HEK293 (cell line): Measurements from ENCODE around the gene ZCWPW1.

Experiments
- ZNF24 ChIP-seq: fragments of 450-650 bp; formaldehyde crosslinking; IDR thresholded peaks from 2 replicates; pipeline ENCODE4 v1.5.1; 2016; ENCODE audit warnings: missing biosample characterization, missing genetic modification characterization
- ZNF629 ChIP-seq: fragments of 450-650 bp; formaldehyde crosslinking; IDR thresholded peaks from 2 replicates; pipeline ENCODE4 v1.5.1; 2017; ENCODE audit warnings: missing biosample characterization, missing genetic modification characterization
- ZNF707 ChIP-seq: fragments of 450-650 bp; formaldehyde crosslinking; IDR thresholded peaks from 2 replicates; pipeline ENCODE4 v1.5.1; 2016; ENCODE audit warnings: missing biosample characterization, missing genetic modification characterization
- TF ChIP-seq, protein P1 (sequence below): fragments of 450-650 bp; formaldehyde crosslinking; IDR thresholded peaks from 2 replicates; pipeline ENCODE4 v1.5.1; 2016; ENCODE audit warnings: missing biosample characterization, missing genetic modification characterization
- TF ChIP-seq, protein P2 (sequence below): fragments of 450-650 bp; formaldehyde crosslinking; IDR thresholded peaks from 2 replicates; pipeline ENCODE4 v1.5.1; 2017; ENCODE audit warnings: missing biosample characterization, missing genetic modification characterization
- TF ChIP-seq, protein P3 (sequence below): fragments of 450-650 bp; formaldehyde crosslinking; conservative IDR thresholded peaks from 2 replicates; pipeline ENCODE4 v1.5.1; 2016; ENCODE audit warnings: low read depth, missing biosample characterization, missing genetic modification characterization

DNA sequence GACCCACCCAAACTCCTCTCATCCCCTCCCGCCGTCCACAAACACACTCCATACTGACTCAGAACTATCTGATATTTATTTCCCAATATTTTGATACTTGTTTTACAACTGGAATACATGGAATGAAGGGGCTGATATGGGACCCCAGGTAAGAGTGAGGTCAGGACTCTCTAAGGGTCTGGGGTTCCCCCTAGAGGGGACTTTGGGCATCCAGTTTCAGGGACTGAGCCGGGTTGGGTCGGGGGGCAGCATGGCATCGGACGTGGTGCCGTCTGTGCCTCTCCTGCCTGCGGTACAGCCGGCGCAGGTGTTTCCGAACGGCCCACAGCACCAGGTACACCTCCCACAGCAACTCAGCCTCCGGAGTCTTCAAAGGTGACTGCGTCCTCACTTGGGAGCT is 28.1 kb upstream of the ZCWPW1 start:
- TF ChIP-seq ZNF24 (tag by site-specific recombination): no peak
- TF ChIP-seq, protein P1, sequence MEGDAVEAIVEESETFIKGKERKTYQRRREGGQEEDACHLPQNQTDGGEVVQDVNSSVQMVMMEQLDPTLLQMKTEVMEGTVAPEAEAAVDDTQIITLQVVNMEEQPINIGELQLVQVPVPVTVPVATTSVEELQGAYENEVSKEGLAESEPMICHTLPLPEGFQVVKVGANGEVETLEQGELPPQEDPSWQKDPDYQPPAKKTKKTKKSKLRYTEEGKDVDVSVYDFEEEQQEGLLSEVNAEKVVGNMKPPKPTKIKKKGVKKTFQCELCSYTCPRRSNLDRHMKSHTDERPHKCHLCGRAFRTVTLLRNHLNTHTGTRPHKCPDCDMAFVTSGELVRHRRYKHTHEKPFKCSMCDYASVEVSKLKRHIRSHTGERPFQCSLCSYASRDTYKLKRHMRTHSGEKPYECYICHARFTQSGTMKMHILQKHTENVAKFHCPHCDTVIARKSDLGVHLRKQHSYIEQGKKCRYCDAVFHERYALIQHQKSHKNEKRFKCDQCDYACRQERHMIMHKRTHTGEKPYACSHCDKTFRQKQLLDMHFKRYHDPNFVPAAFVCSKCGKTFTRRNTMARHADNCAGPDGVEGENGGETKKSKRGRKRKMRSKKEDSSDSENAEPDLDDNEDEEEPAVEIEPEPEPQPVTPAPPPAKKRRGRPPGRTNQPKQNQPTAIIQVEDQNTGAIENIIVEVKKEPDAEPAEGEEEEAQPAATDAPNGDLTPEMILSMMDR (tag by site-specific recombination): no peak
- TF ChIP-seq, protein P2, sequence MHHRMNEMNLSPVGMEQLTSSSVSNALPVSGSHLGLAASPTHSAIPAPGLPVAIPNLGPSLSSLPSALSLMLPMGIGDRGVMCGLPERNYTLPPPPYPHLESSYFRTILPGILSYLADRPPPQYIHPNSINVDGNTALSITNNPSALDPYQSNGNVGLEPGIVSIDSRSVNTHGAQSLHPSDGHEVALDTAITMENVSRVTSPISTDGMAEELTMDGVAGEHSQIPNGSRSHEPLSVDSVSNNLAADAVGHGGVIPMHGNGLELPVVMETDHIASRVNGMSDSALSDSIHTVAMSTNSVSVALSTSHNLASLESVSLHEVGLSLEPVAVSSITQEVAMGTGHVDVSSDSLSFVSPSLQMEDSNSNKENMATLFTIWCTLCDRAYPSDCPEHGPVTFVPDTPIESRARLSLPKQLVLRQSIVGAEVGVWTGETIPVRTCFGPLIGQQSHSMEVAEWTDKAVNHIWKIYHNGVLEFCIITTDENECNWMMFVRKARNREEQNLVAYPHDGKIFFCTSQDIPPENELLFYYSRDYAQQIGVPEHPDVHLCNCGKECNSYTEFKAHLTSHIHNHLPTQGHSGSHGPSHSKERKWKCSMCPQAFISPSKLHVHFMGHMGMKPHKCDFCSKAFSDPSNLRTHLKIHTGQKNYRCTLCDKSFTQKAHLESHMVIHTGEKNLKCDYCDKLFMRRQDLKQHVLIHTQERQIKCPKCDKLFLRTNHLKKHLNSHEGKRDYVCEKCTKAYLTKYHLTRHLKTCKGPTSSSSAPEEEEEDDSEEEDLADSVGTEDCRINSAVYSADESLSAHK (tag by site-specific recombination): no peak
- TF ChIP-seq ZNF707 (tag by site-specific recombination): no peak
- TF ChIP-seq ZNF629 (tag by site-specific recombination): no peak
- TF ChIP-seq, protein P3, sequence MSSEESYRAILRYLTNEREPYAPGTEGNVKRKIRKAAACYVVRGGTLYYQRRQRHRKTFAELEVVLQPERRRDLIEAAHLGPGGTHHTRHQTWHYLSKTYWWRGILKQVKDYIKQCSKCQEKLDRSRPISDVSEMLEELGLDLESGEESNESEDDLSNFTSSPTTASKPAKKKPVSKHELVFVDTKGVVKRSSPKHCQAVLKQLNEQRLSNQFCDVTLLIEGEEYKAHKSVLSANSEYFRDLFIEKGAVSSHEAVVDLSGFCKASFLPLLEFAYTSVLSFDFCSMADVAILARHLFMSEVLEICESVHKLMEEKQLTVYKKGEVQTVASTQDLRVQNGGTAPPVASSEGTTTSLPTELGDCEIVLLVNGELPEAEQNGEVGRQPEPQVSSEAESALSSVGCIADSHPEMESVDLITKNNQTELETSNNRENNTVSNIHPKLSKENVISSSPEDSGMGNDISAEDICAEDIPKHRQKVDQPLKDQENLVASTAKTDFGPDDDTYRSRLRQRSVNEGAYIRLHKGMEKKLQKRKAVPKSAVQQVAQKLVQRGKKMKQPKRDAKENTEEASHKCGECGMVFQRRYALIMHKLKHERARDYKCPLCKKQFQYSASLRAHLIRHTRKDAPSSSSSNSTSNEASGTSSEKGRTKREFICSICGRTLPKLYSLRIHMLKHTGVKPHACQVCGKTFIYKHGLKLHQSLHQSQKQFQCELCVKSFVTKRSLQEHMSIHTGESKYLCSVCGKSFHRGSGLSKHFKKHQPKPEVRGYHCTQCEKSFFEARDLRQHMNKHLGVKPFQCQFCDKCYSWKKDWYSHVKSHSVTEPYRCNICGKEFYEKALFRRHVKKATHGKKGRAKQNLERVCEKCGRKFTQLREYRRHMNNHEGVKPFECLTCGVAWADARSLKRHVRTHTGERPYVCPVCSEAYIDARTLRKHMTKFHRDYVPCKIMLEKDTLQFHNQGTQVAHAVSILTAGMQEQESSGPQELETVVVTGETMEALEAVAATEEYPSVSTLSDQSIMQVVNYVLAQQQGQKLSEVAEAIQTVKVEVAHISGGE (tag by site-specific recombination): no peak
